Esophagus muscularis mucosa (tissue), 4 donors: ENCODE measurements around the gene PTPN1. TPM values are rescaled to one million over a fixed set of nuclear protein-coding genes. Genes with fewer than 3 reads are reported as not detected.

Experiments
- DNase-seq: peaks from one replicate; pipeline ENCODE4 v3.0.0-alpha.2; 2017; ENCODE audit errors: extremely low spot score
- H3K27ac ChIP-seq, 4 donors: fragments of 200-600 bp; sonication (generic); replicated peaks in 1 of 4; 1 replicate in 3 of 4; 2 replicates in 1 of 4; pipeline ENCODE4 v1.5.1; 2016 to 2019; ENCODE audit warnings: mild to moderate bottlenecking in 1 of 4
- H3K27me3 ChIP-seq, 4 donors: fragments of 200-600 bp; sonication (generic); one replicate each; pipeline versions ENCODE4 v1.5.1 to v1.6.0; 2016 to 2019
- H3K36me3 ChIP-seq, 4 donors: fragments of 200-600 bp; sonication (generic); one replicate each; pipeline ENCODE4 v1.5.1; 2016 to 2019
- H3K4me1 ChIP-seq, 4 donors: fragments of 200-600 bp; sonication (generic); one replicate each; pipeline ENCODE4 v1.5.1; 2016 to 2019
- H3K4me3 ChIP-seq, 4 donors: fragments of 200-600 bp; sonication (generic); 1 replicate in 2 of 4; 2 replicates in 2 of 4; pipeline ENCODE4 v1.5.1; 2016 to 2019; ENCODE audit warnings: mild to moderate bottlenecking in 4 of 4, moderate library complexity in 1 of 4
- H3K9me3 ChIP-seq, 4 donors: fragments of 200-600 bp; sonication (generic); 1 replicate in 3 of 4; 2 replicates in 1 of 4; pipeline ENCODE4 v1.5.1; 2016 to 2019
- CTCF ChIP-seq, 3 experiments: fragments of 200-600 bp in 2 of 3; fragments of 450-650 bp in 1 of 3; sonication (generic) in 2 of 3; IDR thresholded peaks; one replicate each; pipeline ENCODE4 v1.5.1; 2017 to 2019; ENCODE audit warnings: antibody characterized with exemption in 3 of 3, mild to moderate bottlenecking in 2 of 3, moderate library complexity in 1 of 3
- EP300 ChIP-seq: sonication (generic); formaldehyde crosslinking; IDR thresholded peaks from one replicate; pipeline ENCODE4 v1.6.1; 2017; ENCODE audit warnings: antibody characterized with exemption
- POLR2A ChIP-seq: fragments of 450-650 bp; IDR thresholded peaks from one replicate; pipeline ENCODE4 v1.6.1; 2017; ENCODE audit warnings: antibody characterized with exemption, moderate library complexity, mild to moderate bottlenecking, low read depth
- POLR2AphosphoS5 ChIP-seq, 2 donors: sonication (generic); formaldehyde crosslinking; IDR thresholded peaks; one replicate each; pipeline ENCODE4 v1.6.1; 2017; ENCODE audit warnings: antibody characterized with exemption in 2 of 2
- WGBS: methylation state at CpG from one replicate; pipeline ENCODE4 v1.1.5; 2018; 5-methylcytosine and 5-hydroxymethylcytosine counted together
- intact Hi-C: fragments of 100-400 bp; cut with DNase I; formaldehyde crosslinking; loops from one replicate; pipeline ENCODE4 v1.15.1; 2023
- small RNA-seq, 3 donors: library from RNA; depleted of rRNA; stranded (forward); fragments of <200 nt; gene quantifications; one replicate each; pipeline ENCODE3, GENCODE V24; 2016
- total RNA-seq, 4 donors: library from RNA; depleted of rRNA; stranded (reverse); fragments of >200 nt; gene quantifications; one replicate each; pipeline versions ENCODE4 v1.1.0 to v1.2.1, GENCODE V29; 2016

The PTPN1 gene
- total RNA-seq, 4 donors from 2014 or later, result 21.2 to 49.0 (median 41.0) TPM

GRCh38 chr20:50633361-50633760, 123.2 kb downstream of the PTPN1 start:
- 77% methylated on average over 10 of the region's 10 CpGs for WGBS
- peaks cover 26 to 32% (median 29%) of the 10 kb centered on the region in 4 donors for H3K4me1 ChIP-seq
- intact Hi-C loops, result no loop called here

GRCh38 chr20:50634191-50634590, 124.0 kb downstream of the PTPN1 start:
- 93% methylated on average over 6 of the region's 6 CpGs for WGBS
- DNase-seq, result no peak
- TF ChIP-seq POLR2A (no peak), POLR2AphosphoS5 (IDR thresholded peaks at IDR 0.05) (no peak), CTCF (IDR thresholded peaks at IDR 0.05) (no peak), EP300 (no peak)
- Histone ChIP-seq H3K9me3 (no peaks in the 10 kb centered on the region), H3K27me3 (no peaks in the 10 kb centered on the region), H3K27ac (no peak overlapping the region), H3K4me3 (no peak overlapping the region), H3K36me3 (no peaks in the 10 kb centered on the region), H3K4me1 (peaks cover 26 to 37% (median 34%) of the 10 kb centered on the region in 4 donors)
- intact Hi-C loops, result no loop called here

More at GRCh38 chr20:50633361-50633760, 123.2 kb downstream of the PTPN1 start:
- no peaks in the 10 kb centered on the region for H3K36me3 ChIP-seq
- no peak for DNase-seq
- no peak overlapping the region for H3K4me3 ChIP-seq
- H3K9me3 ChIP-seq, result no peaks in the 10 kb centered on the region
- TF ChIP-seq POLR2AphosphoS5 (IDR thresholded peaks at IDR 0.05) (no peak), POLR2A (no peak), EP300 (no peak), CTCF (IDR thresholded peaks at IDR 0.05) (no peak)
- no peak overlapping the region for H3K27ac ChIP-seq
- no peaks in the 10 kb centered on the region for H3K27me3 ChIP-seq

Small RNA genes lying within 50 kb of the gene (small RNA-seq; reads per million reads assigned to genes)
- gene COX6CP2 (0 reads per million in 3 donors), gene MIR1302-5 (0 reads per million in 3 donors), gene MIR645 (0 reads per million in 3 donors), gene RF00019 (0 reads per million in 3 donors)

Other genes with a start within 250 kb of the PTPN1 start
- 10 to 100 TPM in 3 of 4 donors, 1 to 10 TPM in 1; 6.1 to 25.7 (median 15.3) TPM for gene RIPOR3, start 181.2 kb downstream of the PTPN1 start, total RNA-seq
- 1 to 10 TPM in 3 of 4 donors, under 1 TPM in 1; 0.99 to 4.2 (median 2.8) TPM for gene PARD6B, start 221.2 kb downstream of the PTPN1 start, total RNA-seq